SK-MEL-5 (cell line): ENCODE measurements around the gene ANKRD7. TPM values are rescaled to one million over a fixed set of nuclear protein-coding genes. Genes with fewer than 3 reads are reported as not detected.

Experiments
- total RNA-seq: library from RNA; depleted of rRNA; stranded (reverse); fragments of >200 nt; shearing (Covaris generic); gene quantifications from 2 replicates; pipeline ENCODE4 v1.2.3, GENCODE V29; 2014; rRNA removed

Gene ANKRD7
- total RNA-seq, 1 experiment from 2014 or later, result 9.6 TPM

Other genes with a start within 250 kb of the ANKRD7 start
- gene LSM8, start 40.5 kb upstream of the ANKRD7 start, total RNA-seq, result 183 and 184 TPM in 2 replicates